Measurements from ENCODE around the gene SYK. TPM values are rescaled to one million over a fixed set of nuclear protein-coding genes. Genes with fewer than 3 reads are reported as not detected.
A peak's percentile ranks its signal among the peaks of the same experiment; 100 is the strongest.

The SYK gene
- total RNA-seq, 6 experiments from 2014 or later, result 3.0 to 10.9 (median 3.7) TPM

DNA sequence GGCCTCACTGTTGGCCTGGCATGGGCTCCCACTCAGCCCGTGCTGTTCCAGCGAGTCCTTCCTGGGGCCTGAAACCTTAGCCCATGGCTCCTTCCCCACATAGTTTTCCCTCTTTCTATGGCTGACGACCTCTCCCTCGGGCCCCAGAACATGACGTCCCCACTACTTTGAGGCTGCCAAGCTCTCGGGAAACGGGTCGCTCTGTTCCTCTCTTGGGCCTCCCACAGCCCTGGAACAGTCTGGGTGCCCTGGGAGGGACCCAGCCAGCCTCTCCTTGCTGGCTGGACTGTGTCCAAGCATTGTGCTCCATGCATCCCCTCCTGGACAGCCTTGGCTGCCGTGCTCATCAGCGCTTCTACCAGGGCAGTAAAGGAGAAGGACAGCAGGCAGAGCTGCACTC, 118.3 kb downstream of the SYK start:
- DNase-seq (no peak), ATAC-seq (no peak)
- Histone ChIP-seq H3K36me3 (no peaks in the 10 kb centered on the region), H3K9me3 (no peaks in the 10 kb centered on the region), H3K4me3 (no peak overlapping the region), H3K27me3 (no peaks in the 10 kb centered on the region), H3K27ac (no peak overlapping the region), H3K4me1 (peaks cover 0 to 29% (median 7%) of the 10 kb centered on the region in 4 donors)
- intact Hi-C loops (cut with DNase I), result loop anchor here in 1 of 2 donors (10.0 kb wide), 4 partner anchors 65 to 805 kb away; no protein-coding TSS in a partner anchor
- TF ChIP-seq, protein P1, sequence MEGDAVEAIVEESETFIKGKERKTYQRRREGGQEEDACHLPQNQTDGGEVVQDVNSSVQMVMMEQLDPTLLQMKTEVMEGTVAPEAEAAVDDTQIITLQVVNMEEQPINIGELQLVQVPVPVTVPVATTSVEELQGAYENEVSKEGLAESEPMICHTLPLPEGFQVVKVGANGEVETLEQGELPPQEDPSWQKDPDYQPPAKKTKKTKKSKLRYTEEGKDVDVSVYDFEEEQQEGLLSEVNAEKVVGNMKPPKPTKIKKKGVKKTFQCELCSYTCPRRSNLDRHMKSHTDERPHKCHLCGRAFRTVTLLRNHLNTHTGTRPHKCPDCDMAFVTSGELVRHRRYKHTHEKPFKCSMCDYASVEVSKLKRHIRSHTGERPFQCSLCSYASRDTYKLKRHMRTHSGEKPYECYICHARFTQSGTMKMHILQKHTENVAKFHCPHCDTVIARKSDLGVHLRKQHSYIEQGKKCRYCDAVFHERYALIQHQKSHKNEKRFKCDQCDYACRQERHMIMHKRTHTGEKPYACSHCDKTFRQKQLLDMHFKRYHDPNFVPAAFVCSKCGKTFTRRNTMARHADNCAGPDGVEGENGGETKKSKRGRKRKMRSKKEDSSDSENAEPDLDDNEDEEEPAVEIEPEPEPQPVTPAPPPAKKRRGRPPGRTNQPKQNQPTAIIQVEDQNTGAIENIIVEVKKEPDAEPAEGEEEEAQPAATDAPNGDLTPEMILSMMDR (IDR thresholded peaks at IDR 0.05), result no peak
- TF ChIP-seq POLR2A (IDR thresholded peaks at IDR 0.05), result no peak
- WGBS (ENCODE audit: insufficient coverage, low coverage, low lambda C conversion rate, missing lambda C conversion rate), result 95% methylated on average over 6 of the region's 10 CpGs

DNA sequence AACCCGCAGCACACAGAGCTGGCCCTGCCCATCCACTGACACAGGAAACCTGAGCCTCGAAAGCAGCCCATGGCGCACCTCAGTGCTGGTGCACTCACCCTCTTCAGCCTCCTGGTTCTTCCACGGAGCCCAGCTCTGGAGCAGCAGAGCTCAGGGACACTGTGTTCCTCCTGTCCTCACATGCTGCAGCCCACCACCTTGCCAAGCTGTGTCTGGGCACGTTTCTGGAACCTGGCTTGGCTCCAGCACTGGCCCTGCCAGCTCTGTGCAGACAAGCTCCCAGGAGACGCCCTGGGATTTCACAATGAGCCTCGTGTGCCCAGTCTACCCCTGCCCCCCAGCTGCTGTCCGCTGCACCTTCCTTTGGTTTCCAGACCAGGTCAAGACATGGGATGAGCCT, 119.5 kb downstream of the SYK start:
- Histone ChIP-seq H3K4me3 (no peak overlapping the region), H3K27ac (peak overlapping the region in 1 of 3 donors; percentile 30), H3K36me3 (no peaks in the 10 kb centered on the region), H3K9me3 (no peaks in the 10 kb centered on the region), H3K27me3 (no peaks in the 10 kb centered on the region), H3K4me1 (peaks cover 0 to 18% (median 7%) of the 10 kb centered on the region in 4 donors)
- peak; percentile 64 to 94 (median 89) for DNase-seq
- intact Hi-C loops (cut with DNase I), result no loop called here
- ATAC-seq, result peak; percentile 57 to 86 (median 83)
- TF ChIP-seq, protein P1 (IDR thresholded peaks at IDR 0.05), result no peak
- no peak for TF ChIP-seq POLR2A (IDR thresholded peaks at IDR 0.05)
- 79% methylated on average over 2 of the region's 8 CpGs for WGBS (ENCODE audit: insufficient coverage, low coverage, low lambda C conversion rate, missing lambda C conversion rate)

DNA sequence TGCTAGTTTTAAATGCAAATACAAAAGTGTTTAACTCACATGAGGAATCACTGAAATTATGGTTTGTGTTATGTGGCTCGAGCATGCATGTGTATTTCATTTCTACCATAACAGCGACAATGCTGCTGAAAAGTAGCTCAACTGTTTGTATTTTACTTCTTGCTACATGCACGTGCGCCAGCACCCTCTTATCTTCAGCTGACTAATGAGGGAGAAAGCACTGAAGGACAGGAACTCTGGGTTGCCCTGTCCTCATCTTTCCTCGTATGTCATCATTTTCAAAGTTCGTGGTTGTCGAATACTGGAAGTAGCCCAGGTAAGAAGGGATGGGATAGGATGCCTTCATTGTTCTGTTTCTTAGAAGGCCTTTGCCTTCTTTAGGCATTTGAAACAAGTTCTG, 120.3 kb downstream of the SYK start:
- DNase-seq, result no peak
- 68% methylated on average over 5 of the region's 7 CpGs for WGBS (ENCODE audit: insufficient coverage, low coverage, low lambda C conversion rate, missing lambda C conversion rate)
- H3K4me1 ChIP-seq, result peaks cover 0 to 14% (median 6%) of the 10 kb centered on the region in 4 donors
- TF ChIP-seq POLR2A (IDR thresholded peaks at IDR 0.05), result no peak
- TF ChIP-seq, protein P1 (IDR thresholded peaks at IDR 0.05), result no peak
- no peaks in the 10 kb centered on the region for H3K36me3 ChIP-seq
- intact Hi-C loops (cut with DNase I), result no loop called here
- no peaks in the 10 kb centered on the region for H3K27me3 ChIP-seq
- no peak for ATAC-seq
- no peak overlapping the region for H3K4me3 ChIP-seq
- no peaks in the 10 kb centered on the region for H3K9me3 ChIP-seq
- no peak overlapping the region for H3K27ac ChIP-seq

- H3K9me3 ChIP-seq, result no peaks in the 10 kb centered on the region
- H3K27me3 ChIP-seq, result no peaks in the 10 kb centered on the region
- H3K27ac ChIP-seq, result no peak overlapping the region
- peaks cover 0 to 12% (median 6%) of the 10 kb centered on the region in 4 donors for H3K4me1 ChIP-seq
- 60% methylated on average over 2 of the region's 2 CpGs for WGBS (ENCODE audit: insufficient coverage, low coverage, low lambda C conversion rate, missing lambda C conversion rate)
- intact Hi-C loops (cut with DNase I), result no loop called here
- TF ChIP-seq, protein P1 (IDR thresholded peaks at IDR 0.05), result no peak
- TF ChIP-seq POLR2A (IDR thresholded peaks at IDR 0.05), result no peak
- ATAC-seq, result no peak
- H3K4me3 ChIP-seq, result no peak overlapping the region
- no peaks in the 10 kb centered on the region for H3K36me3 ChIP-seq
- DNase-seq, result no peak
Observed at GRCh38 chr9:90925581-90926257, 124.1 kb downstream of the SYK start.
